VCaP (cell line): Measurements from ENCODE around the gene PNPLA7.

Experiments
- H3K27ac ChIP-seq: fragments of 450-650 bp; 2 replicates; pipeline ENCODE4 v1.5.1; 2017
- TF ChIP-seq, protein P1 (sequence below): fragments of 450-650 bp; conservative IDR thresholded peaks from 2 replicates; pipeline ENCODE4 v1.5.1; 2017; ENCODE audit warnings: mild to moderate bottlenecking, moderate library complexity

The PNPLA7 gene

DNA sequence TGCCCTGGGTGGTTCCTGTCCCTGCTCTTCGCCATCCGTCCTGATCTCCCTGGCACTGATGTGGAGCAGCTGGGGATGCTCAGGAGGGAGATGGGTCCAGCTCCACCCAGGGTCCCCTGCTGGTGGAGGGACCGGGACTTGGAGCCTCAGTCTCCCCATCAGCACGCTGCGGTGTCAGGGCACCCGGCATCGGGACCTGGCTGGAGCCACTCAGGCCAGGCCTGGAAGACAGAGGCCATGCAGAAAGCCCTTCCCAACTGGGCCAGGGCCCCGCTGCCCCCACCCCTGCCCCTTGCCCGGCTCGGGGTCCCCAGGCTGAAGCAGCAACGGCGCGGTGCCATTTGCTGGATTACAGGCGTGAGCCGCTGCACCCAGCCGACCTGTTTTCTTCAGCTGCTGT lies 50.8 kb downstream of the PNPLA7 start:
- no peak overlapping the region for H3K27ac ChIP-seq

DNA sequence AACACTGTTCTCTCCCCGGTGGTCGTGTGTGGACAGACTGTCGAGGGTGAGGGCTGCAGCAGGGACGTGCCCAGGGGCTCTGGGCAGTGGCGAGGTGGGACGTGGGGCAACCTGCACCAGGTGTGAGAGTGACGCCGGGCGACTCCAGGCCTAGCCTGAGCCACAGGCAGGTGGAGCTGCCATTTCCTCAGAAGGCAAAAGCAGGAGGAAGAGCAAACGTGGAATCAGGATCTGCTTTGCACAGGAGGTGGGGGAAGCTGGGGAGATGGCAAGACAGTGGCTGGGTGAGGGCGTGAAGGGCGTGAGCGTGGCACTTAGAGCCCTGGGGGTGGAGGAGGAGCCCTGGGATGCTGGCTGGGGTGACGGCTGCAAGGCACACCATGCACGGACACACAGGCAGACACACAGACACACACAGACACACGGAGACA lies 51.5 kb downstream of the PNPLA7 start:
- H3K27ac ChIP-seq: no peak overlapping the region
- TF ChIP-seq, protein P1, sequence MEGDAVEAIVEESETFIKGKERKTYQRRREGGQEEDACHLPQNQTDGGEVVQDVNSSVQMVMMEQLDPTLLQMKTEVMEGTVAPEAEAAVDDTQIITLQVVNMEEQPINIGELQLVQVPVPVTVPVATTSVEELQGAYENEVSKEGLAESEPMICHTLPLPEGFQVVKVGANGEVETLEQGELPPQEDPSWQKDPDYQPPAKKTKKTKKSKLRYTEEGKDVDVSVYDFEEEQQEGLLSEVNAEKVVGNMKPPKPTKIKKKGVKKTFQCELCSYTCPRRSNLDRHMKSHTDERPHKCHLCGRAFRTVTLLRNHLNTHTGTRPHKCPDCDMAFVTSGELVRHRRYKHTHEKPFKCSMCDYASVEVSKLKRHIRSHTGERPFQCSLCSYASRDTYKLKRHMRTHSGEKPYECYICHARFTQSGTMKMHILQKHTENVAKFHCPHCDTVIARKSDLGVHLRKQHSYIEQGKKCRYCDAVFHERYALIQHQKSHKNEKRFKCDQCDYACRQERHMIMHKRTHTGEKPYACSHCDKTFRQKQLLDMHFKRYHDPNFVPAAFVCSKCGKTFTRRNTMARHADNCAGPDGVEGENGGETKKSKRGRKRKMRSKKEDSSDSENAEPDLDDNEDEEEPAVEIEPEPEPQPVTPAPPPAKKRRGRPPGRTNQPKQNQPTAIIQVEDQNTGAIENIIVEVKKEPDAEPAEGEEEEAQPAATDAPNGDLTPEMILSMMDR: no peak

More for the DNA sequence above, 50.8 kb downstream of the PNPLA7 start:
- TF ChIP-seq, protein P1: no peak

DNA sequence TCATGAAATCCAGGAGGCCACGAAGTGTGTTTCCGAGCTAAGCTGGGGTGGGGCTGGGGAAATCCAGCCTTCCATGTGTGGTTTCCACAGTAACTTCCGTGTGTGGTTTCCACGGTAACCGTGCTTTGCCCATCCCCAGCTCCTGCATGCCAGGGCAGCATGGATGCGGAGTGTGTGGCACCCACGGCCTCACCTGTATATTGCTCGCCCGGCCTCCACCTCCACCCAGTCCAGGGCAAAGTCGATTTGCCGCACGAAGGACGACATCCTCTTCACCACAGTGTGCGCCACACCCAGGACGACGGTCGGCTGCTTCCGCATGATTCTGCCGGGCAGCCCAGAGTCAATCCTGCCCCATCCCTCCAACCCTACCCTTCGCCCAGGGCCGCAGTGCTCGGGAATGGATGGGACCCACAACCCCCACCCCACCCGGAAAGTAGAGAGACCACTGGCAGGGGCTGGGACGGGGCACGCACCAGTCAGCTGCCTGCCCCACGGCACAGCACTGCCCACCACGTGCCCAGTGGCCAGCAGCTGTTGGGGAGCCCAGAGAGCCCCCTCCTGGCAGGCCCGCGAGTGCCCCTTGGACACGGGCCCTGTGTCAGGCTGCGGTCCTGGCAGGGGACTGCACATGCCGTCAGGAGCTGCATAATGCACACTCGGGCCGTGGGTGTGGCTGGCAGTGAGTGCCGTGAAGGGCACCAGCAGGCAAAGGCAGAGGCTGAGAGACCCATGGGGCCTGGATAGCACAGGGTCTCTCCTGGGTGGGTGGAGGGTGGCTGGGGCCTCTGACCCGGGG lies 52.1 kb downstream of the PNPLA7 start:
- no peak overlapping the region for H3K27ac ChIP-seq
- TF ChIP-seq, protein P1: no peak

DNA sequence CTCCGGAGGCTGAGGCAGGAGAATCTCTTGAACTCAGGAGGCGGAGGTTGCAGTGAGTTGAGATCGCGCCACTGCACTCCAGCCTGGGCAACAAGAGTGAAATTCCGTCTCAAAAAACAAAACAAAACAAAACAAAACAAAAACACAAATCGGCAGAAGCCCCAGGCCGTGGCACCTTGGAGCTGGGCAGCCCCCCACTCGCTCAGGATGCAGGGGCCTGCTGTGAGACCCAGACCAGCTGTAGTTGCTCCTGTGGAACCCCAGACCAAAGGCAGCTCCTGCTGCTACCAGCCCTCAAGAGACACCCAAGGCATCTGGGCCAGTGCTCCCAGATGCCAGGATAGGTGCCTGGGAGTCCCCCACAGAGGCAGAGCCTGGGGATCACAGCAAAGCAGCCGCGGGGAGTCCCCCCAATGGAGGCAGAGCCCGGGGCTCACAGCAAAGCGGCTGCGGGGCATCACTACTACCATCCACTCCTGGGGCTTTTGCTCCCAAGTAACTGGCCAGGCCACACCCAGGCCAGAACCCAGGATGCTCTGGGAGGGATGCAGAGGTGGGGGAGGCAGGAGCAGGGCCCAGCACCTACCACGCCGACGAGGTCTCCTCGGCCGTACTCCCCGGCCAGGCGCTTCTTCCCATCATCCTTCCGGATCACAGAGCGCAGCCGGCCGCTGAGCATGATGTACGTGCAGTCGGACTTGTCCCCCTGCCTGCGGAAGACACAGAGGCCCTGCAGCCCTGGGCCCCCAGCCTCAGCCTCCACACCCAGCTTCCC lies 53.4 kb downstream of the PNPLA7 start:
- TF ChIP-seq, protein P1: no peak
- H3K27ac ChIP-seq: no peak overlapping the region

DNA sequence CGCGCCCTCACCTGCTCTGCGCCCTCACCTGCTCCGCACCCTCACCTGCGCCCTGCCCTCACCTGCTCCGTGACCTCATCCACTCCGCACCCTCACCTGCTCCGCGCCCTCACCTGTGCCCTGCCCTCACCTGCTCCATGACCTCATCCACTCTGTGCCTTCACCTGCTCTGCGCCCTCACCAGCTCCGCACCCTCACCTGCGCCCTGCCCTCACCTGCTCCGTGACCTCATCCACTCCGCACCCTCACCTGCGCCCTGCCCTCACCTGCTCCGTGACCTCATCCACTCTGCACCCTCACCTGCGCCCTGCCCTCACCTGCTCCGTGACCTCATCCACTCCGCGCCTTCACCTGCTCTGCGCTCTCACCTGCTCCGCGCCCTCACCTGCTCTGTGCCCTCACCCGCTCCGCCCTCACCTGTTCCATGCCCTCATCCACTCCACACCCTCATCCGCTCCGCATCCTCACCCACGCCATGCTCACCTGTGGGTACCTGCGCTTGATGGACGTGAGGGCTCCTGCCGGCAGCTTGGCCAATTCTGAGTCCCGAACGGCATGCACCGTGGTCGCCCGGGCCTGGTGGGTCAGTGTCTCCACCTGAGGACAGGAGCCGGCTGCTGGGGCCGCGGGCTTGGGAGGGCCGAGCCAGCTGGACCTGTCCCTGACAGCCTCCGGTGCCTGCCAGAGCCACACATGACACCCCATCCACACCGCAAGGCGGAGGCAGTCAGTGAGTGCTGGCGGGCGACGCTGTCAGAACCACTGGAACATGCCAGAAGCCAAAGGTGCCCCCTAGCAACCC lies 55.5 kb downstream of the PNPLA7 start:
- TF ChIP-seq, protein P1: no peak
- no peak overlapping the region for H3K27ac ChIP-seq

DNA sequence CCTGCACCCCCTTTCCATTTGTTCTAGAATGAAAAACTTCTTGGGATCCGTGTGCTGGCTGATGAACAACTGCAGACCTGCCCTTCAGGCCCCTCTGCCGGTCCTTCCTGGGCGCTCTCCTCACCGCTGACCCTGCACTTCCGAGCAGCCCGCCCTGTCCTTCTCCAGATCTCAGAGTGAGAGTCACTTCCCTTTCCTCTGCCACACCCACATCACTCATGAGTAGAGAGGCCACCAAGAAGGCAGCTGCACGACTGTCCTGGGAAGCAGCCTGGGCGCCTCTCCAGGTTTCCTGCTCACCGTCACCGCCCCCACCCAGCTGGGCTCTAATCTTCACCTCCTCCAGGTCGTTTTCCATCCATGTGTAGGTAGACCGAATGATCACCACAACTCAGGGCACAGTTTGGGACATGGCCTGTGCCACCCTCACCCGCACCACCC lies 56.1 kb downstream of the PNPLA7 start:
- TF ChIP-seq, protein P1: no peak
- no peak overlapping the region for H3K27ac ChIP-seq
